NCI-H526 (cell line): ENCODE data around the gene HIP1R.

Experiments used
- DNase-seq, 2 experiments: peaks; one replicate each; lab custom pipeline; 2025; lab: John Stamatoyannopoulos, UW

HIP1R gene

DNA sequence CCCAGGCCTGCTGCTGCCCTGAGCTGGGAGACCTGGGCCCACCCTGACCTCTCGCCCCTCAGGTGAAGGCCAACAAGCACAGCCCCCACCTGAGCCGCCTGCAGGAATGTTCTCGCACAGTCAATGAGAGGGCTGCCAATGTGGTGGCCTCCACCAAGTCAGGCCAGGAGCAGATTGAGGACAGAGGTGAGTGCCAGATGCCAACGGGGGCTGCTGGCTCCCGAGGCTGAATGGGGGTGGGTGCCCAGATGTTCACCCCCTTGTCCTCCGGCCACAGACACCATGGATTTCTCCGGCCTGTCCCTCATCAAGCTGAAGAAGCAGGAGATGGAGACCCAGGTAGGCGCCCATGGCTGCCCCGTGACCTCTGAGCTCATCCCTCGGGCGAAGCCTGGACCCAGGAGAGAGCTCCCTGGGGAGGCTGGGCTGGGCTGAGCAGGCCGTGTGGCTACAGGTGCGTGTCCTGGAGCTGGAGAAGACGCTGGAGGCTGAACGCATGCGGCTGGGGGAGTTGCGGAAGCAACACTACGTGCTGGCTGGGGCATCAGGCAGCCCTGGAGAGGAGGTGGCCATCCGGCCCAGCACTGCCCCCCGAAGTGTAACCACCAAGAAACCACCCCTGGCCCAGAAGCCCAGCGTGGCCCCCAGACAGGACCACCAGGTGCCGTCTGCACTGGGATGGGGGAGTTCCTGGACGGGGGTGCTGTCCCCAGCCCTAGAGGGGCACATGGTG lies 25.8 kb downstream of the HIP1R start:
- DNase-seq: no peak

DNA sequence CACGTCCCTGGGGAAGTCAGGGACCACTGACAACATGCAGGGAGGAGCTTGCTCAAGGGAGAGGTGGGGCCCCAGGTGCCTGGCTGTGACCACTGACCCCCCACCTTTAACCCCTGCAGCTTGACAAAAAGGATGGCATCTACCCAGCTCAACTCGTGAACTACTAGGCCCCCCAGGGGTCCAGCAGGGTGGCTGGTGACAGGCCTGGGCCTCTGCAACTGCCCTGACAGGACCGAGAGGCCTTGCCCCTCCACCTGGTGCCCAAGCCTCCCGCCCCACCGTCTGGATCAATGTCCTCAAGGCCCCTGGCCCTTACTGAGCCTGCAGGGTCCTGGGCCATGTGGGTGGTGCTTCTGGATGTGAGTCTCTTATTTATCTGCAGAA lies 26.3 kb downstream of the HIP1R start:
- DNase-seq: no peak

GRCh38 chr12:122862110-122862634 lies 26.9 kb downstream of the HIP1R start:
- DNase-seq: no peak

DNA sequence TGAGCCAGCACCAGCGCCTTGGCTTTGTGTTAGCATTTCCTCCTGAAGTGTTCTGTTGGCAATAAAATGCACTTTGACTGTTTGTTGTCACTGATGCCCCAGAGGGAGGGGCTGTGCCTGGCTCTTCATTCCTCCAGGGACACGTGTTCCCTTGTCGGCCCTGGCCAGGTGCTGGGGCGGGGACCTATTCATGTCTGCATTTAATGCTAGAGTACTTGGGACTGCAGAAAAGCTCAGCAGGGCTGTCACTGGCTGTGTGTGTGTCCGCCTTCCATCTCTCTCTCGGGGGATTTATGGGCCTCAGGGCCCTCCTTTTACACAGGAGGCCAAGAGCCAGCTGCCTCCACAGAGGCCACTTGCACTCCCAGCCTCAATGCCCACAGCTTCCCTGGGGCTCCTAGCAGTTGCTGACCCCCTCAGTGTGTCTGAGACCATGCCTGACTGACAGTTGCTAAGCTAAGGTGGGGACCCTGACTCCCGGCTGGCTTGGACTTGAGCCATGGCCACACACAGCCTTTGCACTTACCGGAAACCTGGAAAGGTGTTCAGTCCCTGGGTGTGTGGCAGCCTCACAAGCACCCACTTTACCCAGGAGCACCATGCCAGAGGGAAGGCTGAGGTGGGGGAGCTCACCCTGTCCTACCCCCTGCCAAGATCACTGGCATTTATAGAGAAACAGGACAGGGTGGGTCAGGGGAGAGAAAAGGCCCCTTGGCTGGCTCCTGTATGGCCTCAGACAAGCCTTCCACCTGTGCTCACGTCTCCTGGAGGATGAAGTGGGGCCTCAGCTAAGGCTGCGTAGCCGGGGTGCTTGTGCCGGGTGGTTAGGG lies 27.8 kb downstream of the HIP1R start:
- peak; percentile 76 to 91 for DNase-seq

- DNase-seq: no peak
Observed at GRCh38 chr12:122864894-122865253, 29.6 kb downstream of the HIP1R start.

DNA sequence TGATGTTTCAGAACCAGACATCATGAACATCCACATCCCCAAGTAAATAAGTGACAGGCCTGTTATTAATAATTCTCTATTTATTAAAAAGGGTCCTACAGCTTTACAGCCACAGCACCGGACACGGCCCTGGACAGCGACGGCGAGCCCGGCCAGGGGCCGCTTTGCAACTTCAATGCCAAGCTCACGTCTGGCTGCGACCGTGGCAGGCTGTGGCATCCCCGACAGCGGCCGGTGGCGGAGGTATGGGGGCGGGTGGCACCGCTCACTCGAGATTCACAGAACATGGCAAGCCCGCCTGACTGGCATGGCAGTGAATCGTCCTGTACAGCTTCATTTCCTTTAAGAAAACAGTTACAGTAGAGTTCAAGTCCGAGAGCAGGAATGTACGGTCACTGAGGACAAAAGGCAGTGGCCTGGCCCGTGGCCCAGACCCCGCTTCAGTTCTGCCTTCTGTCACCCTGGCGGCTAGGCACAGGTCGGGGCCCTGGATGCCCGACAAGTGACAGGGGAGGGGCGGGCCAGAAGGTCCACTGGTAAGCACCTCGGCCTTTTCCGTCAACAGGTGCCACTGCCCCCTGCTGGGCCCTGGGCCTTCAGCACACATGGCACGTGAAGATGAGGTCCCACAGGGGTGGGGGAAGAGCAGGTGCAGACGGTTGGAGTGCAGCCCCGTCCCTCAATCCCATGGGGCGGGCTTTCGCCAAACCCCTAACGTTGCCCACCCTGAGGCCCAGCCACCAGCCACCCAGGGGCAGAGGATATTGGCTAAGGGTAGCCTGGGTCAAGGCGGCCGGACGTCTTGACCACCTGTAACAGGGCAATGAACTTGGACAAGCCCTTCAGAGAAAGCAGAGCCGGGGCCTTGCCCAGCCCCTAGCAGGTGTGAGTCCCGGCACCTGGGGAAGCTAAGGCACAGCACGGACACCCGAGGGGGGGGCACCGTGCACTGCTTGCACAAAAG lies 30.3 kb downstream of the HIP1R start:
- DNase-seq: peak; percentile 53 to 82

DNA sequence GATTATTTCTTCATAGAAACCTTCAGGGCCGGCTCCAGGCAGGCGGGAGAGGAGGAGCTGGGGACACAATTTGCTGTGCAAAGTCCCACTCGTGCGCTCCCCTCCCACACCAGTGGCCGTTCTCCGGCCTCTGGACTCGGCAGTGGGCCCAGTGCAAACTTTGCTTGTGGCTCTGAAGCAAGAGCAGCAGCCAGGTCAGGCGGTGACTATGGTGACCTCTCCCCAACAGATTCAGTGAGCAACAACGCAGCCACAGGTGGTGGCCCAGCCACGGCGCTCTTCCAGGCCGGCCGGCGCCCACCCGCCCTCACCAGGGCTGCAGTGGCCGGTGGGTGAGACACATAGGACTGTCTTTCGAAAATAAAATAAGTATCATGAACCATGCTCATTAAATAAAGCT lies 31.1 kb downstream of the HIP1R start:
- no peak for DNase-seq

DNA sequence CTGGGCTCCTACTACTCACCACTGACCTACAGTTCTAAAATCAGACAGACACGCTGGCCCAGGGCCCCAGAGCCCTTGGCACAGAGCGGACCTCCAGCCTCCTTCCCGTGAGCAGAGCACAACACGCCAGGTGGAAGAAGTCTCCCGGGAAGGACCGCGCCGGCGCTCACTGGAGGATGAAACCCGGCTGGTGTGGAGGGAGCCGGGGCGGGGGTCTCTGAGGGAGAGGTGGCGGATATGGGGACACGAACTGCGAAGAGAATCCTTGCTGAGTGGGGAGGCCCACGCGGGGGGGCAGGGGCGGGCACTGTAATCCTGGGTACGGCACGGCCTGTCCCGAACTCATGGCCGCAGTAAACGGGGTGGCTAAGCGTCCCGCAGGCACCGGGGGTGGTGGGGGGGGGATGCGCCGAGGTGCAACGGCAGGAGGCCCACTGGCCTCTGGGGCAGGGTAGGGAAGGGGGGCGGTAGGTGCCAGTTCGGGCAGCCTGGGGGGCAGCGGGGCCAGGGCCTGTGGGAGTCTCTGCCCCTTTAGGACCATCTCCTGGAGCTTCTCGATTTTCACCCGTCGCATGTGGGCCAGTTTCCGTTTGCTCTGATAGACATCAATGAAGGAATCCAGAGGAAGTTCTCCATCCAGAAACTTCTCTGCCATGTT lies 31.8 kb downstream of the HIP1R start:
- no peak for DNase-seq

DNA sequence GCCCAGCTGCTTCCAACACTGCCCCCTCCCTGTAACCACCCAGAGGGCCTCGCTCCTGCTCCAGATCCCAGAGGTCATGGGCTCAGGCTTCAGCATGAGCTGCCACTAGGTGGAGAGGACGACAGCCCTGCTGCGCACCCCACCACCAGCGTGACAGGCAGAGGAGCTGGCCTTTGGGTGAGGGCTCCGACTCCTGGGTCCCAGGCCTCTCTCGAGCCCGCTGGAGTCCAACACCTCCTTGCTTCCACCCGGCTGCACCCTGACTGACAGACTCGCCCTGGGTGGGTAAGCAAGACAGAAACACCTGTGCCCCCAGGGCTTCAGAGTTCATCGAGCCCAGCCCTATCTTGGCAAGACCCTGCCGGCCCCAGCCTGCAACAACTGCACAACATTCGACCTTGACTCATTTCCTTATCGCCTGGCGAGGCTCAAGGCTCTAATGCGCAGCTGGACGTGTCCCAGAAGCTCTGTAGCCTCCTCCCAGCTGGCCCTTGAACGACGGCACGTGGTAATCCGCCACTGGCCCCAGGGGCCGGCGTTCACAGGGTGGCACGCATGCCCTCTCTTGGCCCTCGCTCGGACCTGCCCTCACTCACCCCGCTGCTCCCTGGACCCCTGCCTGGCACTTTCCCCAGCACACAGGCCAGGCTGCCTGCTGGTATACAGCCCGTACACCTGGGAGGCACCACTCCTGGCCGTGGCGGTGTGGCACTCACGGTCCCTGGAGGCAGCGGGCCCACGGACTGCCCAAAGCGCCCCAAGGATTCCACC lies 32.6 kb downstream of the HIP1R start:
- peak; percentile 16 to 71 for DNase-seq

GRCh38 chr12:122868471-122869177 lies 33.4 kb downstream of the HIP1R start:
- DNase-seq: no peak

- DNase-seq: no peak
Observed at GRCh38 chr12:122869207-122869973, 34.1 kb downstream of the HIP1R start.

GRCh38 chr12:122870163-122870842 lies 35.0 kb downstream of the HIP1R start:
- DNase-seq: no peak

GRCh38 chr12:122870867-122871664 lies 35.8 kb downstream of the HIP1R start:
- no peak for DNase-seq

- DNase-seq: peak; percentile 69 to 83
Observed at GRCh38 chr12:122871851-122872780, 36.9 kb downstream of the HIP1R start.

DNA sequence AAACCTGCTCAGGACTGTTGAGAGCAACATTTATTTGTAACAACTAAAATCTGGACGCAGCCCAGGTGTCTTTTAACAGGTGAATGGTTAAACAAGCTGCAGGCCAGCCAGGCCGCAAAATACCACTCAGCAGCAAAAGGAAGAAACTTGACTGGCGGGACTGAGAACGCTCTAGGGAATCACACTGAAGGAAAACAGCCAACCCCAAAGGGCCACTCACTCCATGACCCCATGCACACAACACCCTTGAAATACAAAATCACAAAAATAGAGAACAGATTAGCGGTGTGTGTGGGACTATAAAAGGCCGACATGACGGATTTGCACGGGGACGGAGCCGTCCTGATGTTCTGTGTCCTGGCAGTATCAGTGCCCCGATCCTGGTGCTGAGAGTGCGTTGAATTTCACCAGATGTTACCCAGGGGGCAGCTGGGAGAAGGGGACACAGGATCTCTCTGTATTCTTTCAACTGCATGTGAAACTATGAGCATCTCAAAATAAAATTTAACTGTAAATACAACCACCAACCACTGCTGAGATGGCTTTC lies 37.6 kb downstream of the HIP1R start:
- DNase-seq: peak in 1 of 2 experiments; percentile 54

- no peak for DNase-seq
Observed at GRCh38 chr12:122873540-122873939, 38.3 kb downstream of the HIP1R start.
